ENCODE results near the gene A4GALT. TPM values are rescaled to one million over a fixed set of nuclear protein-coding genes. Genes with fewer than 3 reads are reported as not detected.
"Not testable (repeated sequence)": the region's sequence is repeated elsewhere in the genome, so short reads cannot be mapped to it uniquely, and the experiment has no call there.

A4GALT gene
- total RNA-seq, 1 experiment from 2014 or later, result 29.3 TPM

- DNase-seq (ENCODE audit: low read depth), result no peak
These were observed 22.3 kb upstream of the A4GALT start for GRCh38 chr22:42742940-42743339.

GRCh38 chr22:42740320-42740719, 19.6 kb upstream of the A4GALT start:
- not testable (repeated sequence) for DNase-seq (ENCODE audit: low read depth)

DNA sequence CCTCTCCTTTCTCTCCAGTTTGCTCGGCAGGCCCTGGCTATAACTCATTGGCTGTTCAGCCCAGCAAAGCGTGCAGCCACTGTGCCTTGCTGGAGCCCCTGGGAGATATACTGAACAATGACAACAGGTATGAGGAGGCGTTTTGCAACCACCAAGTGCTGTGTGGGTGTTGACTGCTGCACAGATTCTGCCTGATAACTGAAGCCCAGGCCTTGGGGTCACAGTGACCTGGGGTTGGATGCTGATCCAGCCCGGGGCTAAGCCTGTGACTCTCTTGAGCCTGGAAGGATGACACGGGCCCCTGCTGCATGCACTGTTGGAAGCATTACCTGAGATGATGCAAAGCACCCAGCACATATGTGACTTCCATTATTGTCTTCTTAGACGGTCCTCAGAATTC, 13.7 kb upstream of the A4GALT start:
- no peak for DNase-seq (ENCODE audit: low read depth)

GRCh38 chr22:42733394-42733793, 12.7 kb upstream of the A4GALT start:
- DNase-seq (ENCODE audit: low read depth), result not testable (repeated sequence)

DNA sequence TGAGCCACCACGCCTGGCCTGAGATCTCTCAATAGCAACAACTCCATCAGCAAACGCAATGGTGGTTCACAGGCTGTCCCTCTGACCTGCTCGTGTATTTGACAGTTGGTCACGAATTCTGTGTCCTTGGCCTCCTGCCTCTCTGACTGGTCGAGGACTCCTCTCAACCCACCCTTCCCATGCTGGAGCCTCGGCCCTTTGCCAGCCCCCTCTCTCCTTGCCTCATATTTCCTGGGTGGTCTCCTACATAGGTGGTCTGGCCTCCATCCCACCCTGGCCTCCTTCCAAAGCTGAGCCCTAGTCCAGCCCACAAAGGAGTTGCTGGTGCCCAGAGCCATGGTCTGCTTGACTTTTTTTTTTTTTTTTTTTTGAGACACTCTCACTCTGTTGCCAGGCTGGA, 11.4 kb upstream of the A4GALT start:
- DNase-seq (ENCODE audit: low read depth), result no peak

DNA sequence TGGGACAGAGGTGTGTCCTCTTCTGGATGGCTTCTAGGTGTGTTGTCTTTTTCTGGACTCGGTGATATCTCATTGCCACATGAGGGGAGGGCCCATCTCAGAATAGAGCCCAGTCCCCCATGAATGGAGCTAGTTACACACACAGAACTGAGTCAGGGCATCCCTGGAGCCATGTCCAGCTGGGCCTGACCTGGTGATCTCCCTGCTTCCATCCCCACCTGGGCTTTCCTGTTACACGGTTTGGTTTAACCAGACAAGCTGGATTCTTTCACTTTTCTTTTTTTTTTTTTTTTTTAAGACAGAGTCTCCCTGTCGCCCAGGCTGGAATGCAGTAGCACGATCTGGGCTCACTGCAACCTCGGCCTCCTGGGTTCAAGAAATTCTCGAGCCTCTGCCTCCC, 6.1 kb upstream of the A4GALT start:
- no peak for DNase-seq (ENCODE audit: low read depth)

GRCh38 chr22:42725606-42726355, 5.1 kb upstream of the A4GALT start:
- DNase-seq (ENCODE audit: low read depth), result no peak

DNA sequence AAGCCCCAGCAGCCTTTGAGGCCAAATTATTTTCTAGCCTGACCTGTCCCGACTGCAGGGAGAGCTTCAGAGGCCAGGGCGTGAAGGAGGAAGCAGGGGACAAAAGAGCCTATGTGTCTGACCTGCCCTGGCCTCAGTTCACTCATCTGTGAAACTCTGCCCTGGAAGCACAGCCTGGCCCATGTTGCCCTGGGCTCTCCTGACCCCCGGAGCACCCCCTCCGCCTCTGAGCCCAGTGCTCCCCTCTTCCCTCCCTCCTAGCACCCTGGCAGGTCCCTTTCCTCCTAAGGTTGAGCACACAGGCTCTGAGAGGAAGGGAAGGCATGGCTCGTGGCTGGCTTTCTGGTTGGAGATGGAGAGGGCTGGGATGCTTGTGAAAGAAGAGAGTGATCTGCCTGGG, 3.4 kb upstream of the A4GALT start:
- no peak for DNase-seq (ENCODE audit: low read depth)

GRCh38 chr22:42721045-42721434, 370 bp upstream of the A4GALT start:
- no peak for DNase-seq (ENCODE audit: low read depth)

DNA sequence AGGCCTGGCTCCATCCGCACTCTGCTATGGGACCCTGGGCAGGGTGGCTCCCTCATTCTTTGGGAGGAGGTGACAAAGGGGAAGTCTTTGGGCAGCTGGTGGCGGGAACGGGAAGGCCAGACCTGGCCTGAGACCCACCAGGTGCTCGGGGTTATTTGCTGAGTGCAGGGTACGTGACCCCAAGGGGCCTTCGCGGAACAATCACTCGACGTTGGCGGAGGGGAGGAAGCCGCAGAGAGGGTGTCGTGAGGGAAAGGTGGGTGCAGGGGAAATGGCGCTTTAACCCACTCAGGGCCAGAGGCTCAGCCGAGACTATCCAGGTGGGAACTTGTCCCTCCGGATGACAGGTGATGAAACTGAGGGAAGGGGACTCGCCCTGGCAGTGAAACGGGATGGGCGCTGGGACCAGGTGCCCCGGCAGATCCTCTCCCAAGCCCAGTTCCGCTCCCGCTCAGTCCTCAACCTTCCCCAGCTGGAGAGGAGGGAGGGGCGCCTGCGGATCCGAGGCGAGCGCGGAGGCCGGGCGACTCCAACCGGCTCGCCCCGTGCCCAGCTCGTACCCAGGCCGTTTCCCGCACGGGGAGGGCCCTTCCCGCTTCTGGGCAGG, 911 bp downstream of the A4GALT start:
- DNase-seq (ENCODE audit: low read depth), result no peak

DNA sequence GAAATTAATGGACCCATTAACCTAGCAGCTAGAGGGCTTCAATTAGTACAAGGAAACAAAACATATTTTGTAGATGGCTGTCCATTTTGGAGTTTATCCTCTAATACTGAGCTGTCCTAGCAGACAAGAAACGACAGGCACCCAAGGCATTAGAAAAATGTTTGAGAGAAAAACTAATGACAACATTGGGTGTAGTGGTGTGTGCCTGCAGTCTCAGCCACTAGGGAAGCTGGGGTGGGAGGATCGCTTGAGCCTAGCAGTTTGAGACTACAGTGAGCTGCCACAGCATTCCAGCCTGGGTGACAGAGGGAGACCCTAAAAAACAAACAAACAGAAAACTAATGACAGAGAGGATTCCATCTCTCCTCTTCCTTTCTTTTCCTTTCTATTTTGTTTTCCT, 1.5 kb downstream of the A4GALT start:
- no peak for DNase-seq (ENCODE audit: low read depth)

DNA sequence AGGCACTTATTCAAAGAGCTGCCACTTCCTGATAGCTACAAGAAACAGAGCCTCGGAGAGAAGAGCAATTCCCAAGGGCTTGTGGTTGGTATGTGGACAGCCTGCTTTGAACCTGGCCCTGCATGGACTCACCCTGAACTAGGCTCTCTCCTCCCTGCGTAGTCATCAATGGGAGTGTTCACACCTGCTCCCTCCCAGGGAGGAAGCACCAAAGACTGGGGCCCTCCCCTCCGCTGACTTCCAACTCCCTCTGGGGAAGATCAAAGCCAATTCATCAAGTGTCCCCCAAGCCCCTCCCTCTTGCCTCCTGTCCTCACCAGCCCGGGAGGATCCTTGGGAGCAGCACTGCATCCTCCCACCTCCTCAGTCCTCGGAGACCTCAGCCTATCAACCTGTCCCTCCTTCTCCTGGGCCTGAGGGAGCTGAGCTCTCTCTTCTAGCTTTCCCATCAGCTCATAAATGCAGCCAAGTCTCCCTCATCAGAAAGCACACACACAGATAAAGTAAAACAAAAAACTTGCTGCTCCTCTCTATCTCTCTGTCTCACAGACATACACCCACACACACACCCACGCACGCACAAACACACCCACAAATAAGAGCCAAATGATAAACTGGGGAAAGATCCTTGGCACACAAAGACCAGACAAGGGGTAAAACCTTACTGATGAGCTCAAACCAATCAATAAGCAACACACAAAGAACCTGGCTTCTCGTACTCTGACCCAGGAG, 3.3 kb downstream of the A4GALT start:
- peak; percentile 72 for DNase-seq (ENCODE audit: low read depth)

GRCh38 chr22:42716649-42717127, 4.0 kb downstream of the A4GALT start:
- DNase-seq (ENCODE audit: low read depth), result no peak

- DNase-seq (ENCODE audit: low read depth), result no peak
These were observed 4.4 kb downstream of the A4GALT start for GRCh38 chr22:42716221-42716620.

GRCh38 chr22:42714768-42715390, 5.8 kb downstream of the A4GALT start:
- no peak for DNase-seq (ENCODE audit: low read depth)

DNA sequence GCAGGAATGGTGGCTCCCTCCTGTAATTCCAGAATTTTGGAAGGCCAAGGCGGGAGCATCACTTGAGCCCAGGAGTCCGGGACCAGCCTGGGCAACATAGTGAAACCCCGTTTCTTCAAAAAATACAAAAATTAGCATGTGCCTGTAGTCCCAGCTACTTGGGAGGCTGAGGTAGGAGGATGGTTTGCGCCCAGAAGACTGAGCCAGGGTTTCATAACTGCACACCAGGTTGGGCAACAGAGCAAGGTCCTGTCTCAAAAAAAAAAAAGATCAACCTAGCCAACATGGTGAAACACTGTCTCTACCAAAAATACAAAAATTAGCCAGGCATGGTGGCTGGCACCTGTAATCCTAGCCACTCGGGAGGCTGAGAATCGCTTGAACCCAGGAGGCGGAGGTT, 6.4 kb downstream of the A4GALT start:
- DNase-seq (ENCODE audit: low read depth), result no peak

DNA sequence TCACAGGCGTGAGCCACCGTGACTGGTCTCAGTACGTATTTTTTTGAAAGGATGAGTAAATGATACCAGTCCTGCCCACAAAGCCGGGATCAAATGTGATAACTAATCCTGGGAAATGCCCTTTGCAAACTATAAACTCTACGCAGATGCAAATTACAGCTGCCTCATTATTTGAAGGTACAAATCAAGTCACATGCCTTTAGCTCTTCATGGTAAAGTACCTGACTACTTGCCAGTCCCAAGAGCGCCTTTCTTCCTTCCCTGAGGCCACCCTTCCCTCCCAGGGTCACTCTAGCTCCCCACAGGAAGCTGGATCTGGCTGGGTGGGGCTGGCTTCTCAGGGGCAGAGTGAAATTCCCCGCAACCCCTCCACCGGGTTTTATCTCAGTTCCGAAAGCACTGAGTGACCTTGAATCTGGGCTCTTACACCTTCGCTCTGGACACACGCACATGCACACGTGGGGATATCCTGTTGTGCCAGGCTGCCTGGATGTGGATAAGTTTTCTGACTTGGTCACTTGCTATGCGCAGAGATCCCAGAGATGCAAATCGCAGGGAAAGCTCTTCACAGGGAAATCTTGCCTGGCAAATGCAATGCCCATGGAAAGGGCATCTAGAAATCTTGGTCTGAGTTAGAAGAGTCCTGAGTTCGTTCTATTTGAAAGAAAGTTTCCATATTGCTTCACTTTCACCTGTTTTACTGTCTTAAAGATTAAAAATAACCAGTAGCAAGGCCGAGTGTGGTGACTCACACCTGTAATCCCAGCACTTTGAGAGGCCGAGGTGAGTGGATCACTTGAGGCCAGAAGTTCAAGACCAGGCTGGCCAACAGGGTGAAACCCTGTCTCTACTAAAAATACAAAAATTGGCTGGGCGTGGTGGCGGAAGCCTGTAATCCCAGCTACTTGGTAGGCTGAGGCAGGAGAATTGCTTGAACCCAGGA, 8.5 kb downstream of the A4GALT start:
- no peak for DNase-seq (ENCODE audit: low read depth)

DNA sequence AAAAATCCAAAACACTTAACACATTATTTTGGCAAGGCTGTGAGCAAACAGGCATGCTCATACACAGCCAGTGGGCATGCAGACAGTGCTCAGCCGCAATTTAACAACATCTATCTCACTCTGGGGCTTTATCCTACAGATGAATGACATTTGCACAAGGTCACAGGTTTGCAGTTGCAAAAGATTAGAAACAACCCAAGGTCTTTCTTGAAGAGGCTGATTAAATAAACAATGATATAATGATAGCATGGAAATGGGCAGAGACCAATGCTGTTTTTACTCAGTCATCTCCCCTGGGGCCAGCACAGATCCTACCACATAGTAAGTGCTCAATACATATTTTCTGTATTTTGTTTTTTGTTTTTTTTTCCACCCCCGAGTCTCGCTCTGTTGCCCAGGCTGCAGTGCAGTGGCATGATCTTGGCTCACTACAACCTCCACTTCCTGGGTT, 9.4 kb downstream of the A4GALT start:
- no peak for DNase-seq (ENCODE audit: low read depth)

DNA sequence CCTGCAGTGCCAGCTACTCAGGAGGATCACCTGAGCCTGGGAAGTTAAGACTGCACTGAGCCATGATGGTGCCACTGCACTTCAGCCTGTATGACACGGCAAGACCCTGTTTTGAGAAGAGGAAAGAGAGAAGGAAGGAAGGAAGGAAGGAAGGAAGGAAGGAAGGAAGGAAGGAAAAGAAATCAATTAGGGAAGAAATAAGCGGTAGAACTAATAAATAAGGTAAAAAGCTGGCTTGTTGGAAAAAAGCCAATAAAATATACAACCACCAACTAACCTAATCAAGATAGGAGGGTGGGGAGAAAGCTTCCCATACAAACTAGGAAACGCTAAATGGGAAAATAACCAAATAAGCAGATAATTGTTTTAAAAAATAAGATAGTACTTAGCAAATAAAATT, 12.3 kb downstream of the A4GALT start:
- no peak for DNase-seq (ENCODE audit: low read depth)

DNA sequence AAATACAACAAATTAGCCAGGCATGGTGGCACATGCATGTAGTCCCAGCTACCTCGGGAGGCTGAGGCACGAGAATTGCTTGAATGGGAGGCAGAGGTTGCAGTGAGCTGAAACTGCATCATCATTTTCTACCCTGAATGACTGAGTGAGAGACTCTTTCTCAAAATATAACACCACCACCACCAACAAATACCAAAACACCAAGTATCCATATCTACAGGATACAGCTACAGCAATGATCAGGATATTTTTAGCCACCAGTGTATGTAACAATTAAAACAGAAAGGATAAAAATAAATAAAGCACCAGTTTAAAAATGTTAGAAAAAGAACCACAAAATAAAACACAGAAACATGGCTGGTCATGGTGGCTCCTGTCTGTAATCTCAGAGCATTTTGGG, 13.2 kb downstream of the A4GALT start:
- no peak for DNase-seq (ENCODE audit: low read depth)

- DNase-seq (ENCODE audit: low read depth), result no peak
These were observed 15.8 kb downstream of the A4GALT start for GRCh38 chr22:42704896-42705295.
